Coronary artery (tissue), 2 donors: ENCODE results near the gene SCNN1G.

Experiments
- DNase-seq: peaks from one replicate; pipeline ENCODE4 v3.0.0-alpha.2; 2017; ENCODE audit warnings: low spot score
- H3K27ac ChIP-seq, 2 donors: fragments of 200-600 bp; sonication (generic); one replicate each; pipeline ENCODE4 v1.5.1; 2016 to 2019
- H3K4me3 ChIP-seq: fragments of 200-600 bp; sonication (generic); 2 replicates; pipeline ENCODE4 v1.5.1; 2016; ENCODE audit warnings: mild to moderate bottlenecking, moderate library complexity
- TF ChIP-seq, protein P1 (sequence below): fragments of 200-600 bp; sonication (generic); IDR thresholded peaks from one replicate; pipeline ENCODE4 v1.5.1; 2019; ENCODE audit warnings: antibody characterized with exemption

SCNN1G gene

DNA sequence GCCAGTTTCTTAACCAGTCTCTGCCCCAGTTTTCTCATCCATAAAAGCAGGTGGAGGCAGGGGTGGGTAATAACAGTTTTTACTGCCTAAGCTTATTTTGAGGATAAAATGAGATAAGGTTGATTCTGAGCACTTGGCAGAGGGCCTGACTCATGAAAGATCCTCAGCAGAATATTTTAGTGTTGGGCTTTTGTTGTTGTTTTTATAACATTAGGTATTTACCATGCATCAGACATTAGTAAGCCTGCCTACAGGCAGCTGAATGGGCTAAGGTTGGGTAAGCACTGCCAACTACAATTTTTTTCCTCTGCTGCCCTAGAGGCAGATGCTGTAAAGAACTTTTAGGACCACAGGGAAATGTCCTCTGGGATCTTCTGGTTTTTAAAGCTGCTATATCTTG is 43.1 kb downstream of the SCNN1G start:
- TF ChIP-seq, protein P1, sequence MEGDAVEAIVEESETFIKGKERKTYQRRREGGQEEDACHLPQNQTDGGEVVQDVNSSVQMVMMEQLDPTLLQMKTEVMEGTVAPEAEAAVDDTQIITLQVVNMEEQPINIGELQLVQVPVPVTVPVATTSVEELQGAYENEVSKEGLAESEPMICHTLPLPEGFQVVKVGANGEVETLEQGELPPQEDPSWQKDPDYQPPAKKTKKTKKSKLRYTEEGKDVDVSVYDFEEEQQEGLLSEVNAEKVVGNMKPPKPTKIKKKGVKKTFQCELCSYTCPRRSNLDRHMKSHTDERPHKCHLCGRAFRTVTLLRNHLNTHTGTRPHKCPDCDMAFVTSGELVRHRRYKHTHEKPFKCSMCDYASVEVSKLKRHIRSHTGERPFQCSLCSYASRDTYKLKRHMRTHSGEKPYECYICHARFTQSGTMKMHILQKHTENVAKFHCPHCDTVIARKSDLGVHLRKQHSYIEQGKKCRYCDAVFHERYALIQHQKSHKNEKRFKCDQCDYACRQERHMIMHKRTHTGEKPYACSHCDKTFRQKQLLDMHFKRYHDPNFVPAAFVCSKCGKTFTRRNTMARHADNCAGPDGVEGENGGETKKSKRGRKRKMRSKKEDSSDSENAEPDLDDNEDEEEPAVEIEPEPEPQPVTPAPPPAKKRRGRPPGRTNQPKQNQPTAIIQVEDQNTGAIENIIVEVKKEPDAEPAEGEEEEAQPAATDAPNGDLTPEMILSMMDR, result no peak
- no peak for DNase-seq
- no peak overlapping the region for H3K4me3 ChIP-seq
- H3K27ac ChIP-seq, result no peak overlapping the region

DNA sequence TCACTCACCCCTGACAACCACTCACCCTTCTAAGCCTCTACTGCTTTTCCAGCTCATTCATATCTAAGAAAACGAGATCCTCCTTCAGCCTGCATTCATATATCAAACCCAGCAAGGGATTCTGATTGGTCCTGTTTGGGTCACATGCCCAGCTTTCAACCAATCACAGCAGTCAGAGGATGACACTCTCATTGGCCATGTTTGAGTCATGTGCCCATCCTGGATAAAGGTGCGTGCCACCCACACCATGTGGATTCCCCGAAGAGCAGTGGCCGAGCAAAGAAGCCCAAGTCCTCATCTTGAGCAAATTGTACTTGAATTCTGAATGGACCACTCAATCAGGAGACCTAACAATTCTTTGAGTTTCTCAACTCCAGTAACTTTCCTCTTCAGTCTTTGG is 45.0 kb downstream of the SCNN1G start:
- Histone ChIP-seq H3K4me3 (no peak overlapping the region), H3K27ac (no peak overlapping the region)
- DNase-seq, result no peak
- TF ChIP-seq, protein P1, result no peak

DNA sequence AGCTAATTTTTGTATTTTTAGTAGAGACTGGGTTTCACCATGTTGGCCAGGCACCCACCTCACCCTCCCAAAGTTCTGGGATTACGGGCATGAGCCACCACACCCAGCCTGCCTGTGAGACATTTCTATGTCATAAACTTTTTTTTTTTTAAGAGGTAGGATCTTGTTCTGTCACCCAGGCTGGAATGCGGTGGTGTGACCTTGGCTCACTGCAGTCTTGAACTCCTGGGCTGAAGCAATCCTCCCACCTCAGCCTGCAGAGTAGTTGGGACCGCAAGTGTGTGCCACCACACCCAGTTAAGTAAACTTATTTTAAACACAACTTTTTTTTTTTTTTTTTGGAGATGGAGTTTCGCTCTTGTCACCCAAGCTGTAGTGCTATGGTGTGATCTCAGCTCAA is 47.2 kb downstream of the SCNN1G start:
- no peak overlapping the region for H3K27ac ChIP-seq

DNA sequence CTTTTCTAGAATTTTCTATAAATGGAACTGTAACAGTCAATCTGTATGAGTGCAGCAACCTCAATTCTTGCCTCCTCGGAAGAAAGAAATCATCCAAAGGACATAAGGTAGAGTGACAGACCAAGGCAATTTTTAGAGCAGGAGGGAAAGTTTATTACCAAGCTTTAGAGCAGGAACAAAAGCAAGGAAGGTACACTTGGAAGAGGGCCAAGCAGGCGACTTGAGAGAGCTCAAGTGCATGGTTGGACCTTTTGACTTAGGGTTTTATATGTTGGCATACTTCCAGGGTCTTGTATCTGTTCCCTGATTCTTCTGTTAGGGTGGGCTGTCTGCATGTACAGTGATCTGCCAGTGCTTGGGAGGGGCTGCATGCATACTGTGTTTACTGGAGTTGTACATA is 50.3 kb downstream of the SCNN1G start:
- H3K27ac ChIP-seq, result no peak overlapping the region
- TF ChIP-seq, protein P1, result no peak
- no peak for DNase-seq
- no peak overlapping the region for H3K4me3 ChIP-seq

More for the DNA sequence above, 47.2 kb downstream of the SCNN1G start:
- no peak overlapping the region for H3K4me3 ChIP-seq
- TF ChIP-seq, protein P1, result no peak
- no peak for DNase-seq

DNA sequence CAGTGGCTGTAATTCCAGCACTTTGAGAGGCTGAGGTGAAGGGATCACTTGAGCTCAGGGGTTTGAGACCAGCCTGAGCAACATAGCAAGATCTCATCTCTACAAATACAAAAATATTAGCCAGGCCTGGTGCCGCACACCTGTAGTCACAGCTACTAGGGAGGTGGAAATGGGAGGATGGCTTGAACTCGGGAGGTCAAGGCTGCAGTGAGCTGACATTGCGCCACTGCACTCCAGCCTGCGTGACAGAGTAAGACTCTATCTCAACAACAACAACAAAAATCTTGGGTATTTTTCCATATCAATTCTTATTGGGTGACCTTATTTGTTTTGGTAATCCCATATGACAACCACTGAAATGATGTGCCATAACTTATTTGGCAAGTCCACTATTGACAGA is 52.6 kb downstream of the SCNN1G start:
- no peak overlapping the region for H3K4me3 ChIP-seq
- TF ChIP-seq, protein P1, result no peak
- no peak overlapping the region for H3K27ac ChIP-seq
- DNase-seq, result no peak

DNA sequence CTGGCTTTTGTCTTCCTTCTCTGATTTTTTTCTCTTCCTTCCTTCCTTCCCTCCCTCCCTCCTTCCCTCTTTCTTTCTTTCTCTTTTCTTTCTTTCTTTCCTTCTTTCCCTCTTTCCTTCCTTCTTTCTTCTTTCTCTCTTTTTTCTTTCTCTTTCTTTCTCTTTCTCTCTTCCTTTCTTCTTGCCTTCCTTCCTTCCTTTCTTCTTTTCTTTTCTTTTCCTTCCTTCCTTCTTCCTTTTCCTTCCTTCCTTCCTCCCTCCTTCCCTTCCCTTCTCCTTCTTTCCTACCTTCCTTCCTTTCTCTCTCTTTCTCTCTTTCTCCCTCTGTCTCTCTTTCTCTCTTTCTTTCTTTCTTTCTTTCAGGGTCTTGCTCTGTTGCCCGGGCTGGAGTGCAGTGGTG is 54.4 kb downstream of the SCNN1G start:
- H3K4me3 ChIP-seq, result no peak overlapping the region
- TF ChIP-seq, protein P1, result no peak
- no peak overlapping the region for H3K27ac ChIP-seq

DNA sequence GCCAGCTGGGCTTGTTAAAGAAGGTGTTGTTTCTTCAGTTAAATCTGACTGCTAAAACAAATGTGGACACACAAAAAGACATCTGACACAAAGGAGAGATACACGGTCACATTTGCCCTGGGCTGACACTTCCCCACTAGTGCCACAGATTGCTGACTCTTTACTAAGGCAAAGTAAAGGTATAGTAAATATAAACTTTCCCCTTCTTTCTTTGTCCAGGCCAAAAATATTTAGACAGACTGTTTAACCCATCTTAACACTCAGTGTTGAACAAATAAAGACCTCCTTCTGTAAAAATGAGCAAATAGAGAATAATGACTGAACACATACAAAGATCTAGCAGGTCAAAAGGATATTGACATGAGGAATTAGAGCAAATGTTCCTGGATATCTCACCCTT is 58.4 kb downstream of the SCNN1G start:
- Histone ChIP-seq H3K4me3 (no peak overlapping the region), H3K27ac (no peak overlapping the region)
- DNase-seq, result no peak
- TF ChIP-seq, protein P1, result no peak

More for the DNA sequence above, 54.4 kb downstream of the SCNN1G start:
- DNase-seq, result no peak
